HL-60 (cell line): ENCODE measurements around the gene PIP5K1C.

ENCODE experiments used
- DNase-seq, 2 experiments: peaks; one replicate each; pipeline ENCODE4 v3.0.0-alpha.2; 2010 to 2020; ENCODE audit warnings: low read depth in 1 of 2, low spot score in 1 of 2
- H3K27ac ChIP-seq: fragments of 250-450 bp; sonication (Bioruptor Pico); replicated peaks from 2 replicates; pipeline ENCODE4 v1.5.1; 2020; ENCODE audit warnings: mild to moderate bottlenecking, moderate library complexity
- H3K27me3 ChIP-seq: fragments of 250-450 bp; sonication (Bioruptor Pico); 2 replicates; pipeline ENCODE4 v1.5.1; 2021; ENCODE audit warnings: mild to moderate bottlenecking, moderate library complexity; ENCODE audit not compliant: insufficient read depth, poor library complexity, severe bottlenecking
- H3K4me3 ChIP-seq: replicated peaks from 2 replicates; pipeline ENCODE4 v1.5.1; 2011; ENCODE audit warnings: mild to moderate bottlenecking, control low read depth, low read length; ENCODE audit not compliant: insufficient read depth
- GABPA ChIP-seq: IDR thresholded peaks from 2 replicates; pipeline ENCODE4 v1.6.1; 2012; ENCODE audit warnings: low read depth
- POLR2AphosphoS5 ChIP-seq: IDR thresholded peaks from 2 replicates; pipeline ENCODE4 v1.6.1; 2012; ENCODE audit warnings: low read depth
- SPI1 ChIP-seq: IDR thresholded peaks from 2 replicates; pipeline ENCODE4 v1.6.1; 2012; ENCODE audit warnings: low read depth, mild to moderate bottlenecking, borderline replicate concordance
- TF ChIP-seq, protein P1 (sequence below): IDR thresholded peaks from one replicate; pipeline ENCODE4 v1.5.1; 2011; ENCODE audit warnings: low read length, control low read depth, inconsistent platforms; ENCODE audit not compliant: insufficient read depth
- TF ChIP-seq, protein P2 (sequence below): IDR thresholded peaks from 2 replicates; pipeline ENCODE4 v1.6.1; 2012; ENCODE audit warnings: low read depth; ENCODE audit not compliant: insufficient replicate concordance

PIP5K1C gene

DNA sequence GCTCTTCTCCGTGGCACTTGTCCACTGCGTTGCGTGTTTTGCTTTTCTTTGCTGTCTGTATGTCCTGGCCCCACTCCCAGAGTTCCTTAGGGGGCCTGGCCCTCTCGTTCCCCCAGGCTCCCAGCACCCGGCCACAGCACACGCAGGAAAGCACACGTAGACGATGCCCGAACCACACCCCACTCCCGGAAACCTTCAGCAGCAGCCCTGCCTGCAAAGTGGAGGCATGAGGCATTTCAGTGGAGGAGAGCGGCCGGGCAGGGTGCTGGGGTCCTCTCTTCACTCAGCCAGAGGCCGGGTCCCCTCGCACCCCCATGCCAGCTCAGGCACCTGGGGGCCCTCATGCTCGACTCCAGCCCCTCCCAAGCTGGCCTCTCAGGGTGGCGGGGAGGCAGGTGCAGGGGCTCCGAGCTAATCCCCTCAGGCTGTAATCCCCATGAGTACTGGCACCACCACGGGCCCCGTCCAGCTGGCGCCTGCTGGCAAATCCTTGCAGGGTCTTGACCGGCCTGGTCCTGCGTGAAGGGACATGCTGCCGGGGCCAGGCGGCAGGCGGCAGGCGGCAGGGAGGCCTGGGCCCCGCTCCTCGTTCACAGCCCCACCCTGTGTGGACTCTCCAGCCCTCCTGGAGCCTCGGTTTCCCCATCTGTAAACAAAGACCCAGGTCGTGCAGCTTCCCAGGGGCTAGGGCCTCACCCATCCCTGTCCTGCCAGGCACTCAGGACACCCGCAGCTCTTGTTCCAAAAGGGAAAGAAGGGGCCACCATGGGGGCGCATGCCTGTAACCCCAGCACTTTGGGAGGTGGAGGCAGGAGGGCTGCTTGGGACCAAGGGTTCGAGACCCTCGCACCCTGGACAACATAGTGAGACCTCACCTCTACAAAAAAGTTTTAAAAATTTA, 7.0 kb downstream of the PIP5K1C start:
- Histone ChIP-seq H3K27me3 (no peaks in the 10 kb centered on the region), H3K27ac (no peak overlapping the region), H3K4me3 (no peak overlapping the region)
- no peak for TF ChIP-seq SPI1
- TF ChIP-seq GABPA = no peak
- TF ChIP-seq, protein P1, sequence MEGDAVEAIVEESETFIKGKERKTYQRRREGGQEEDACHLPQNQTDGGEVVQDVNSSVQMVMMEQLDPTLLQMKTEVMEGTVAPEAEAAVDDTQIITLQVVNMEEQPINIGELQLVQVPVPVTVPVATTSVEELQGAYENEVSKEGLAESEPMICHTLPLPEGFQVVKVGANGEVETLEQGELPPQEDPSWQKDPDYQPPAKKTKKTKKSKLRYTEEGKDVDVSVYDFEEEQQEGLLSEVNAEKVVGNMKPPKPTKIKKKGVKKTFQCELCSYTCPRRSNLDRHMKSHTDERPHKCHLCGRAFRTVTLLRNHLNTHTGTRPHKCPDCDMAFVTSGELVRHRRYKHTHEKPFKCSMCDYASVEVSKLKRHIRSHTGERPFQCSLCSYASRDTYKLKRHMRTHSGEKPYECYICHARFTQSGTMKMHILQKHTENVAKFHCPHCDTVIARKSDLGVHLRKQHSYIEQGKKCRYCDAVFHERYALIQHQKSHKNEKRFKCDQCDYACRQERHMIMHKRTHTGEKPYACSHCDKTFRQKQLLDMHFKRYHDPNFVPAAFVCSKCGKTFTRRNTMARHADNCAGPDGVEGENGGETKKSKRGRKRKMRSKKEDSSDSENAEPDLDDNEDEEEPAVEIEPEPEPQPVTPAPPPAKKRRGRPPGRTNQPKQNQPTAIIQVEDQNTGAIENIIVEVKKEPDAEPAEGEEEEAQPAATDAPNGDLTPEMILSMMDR = no peak
- DNase-seq = no peak

DNA sequence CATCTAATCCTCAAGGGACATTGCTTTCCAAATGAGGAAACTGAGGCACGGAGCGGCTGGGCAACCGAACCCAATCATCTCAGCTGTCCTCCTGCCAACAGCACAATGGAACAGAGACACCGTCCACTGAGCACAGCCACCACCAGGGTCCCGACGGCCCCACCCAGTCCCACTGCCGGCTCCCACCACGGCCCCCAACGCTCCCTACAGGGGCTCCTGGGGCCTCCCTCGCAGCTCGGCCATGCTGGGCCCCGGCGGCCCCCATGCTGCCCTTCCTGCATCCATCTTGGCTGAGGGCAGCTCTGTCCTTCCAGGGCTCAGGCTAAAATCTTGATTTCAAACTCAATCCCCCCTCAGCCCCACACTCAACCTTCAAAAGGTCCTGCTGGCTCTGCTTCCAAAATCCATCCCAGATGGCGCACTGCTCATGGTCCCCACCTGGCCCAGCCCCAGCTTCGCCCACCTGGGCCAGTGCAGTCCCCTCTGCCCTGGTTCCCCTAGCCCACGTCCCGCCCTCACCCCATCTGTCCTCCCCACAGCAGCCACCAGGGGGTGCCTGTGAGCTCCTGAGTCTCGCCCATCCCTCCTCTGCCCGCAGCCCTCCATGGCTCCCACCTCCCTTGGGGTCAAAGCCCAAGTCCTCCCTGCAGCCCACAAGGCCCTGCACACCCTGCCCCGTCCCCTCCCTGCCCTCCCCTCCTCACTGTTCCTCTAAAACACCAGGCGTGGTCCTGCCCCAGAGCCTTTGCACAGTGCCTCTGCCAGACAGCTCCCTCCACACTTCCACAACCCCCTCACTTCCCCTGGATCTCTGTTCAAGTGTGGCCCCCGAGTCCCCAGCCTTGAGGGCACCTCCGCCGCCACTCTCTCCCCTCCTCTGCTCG, 7.9 kb downstream of the PIP5K1C start:
- no peak overlapping the region for H3K27ac ChIP-seq
- no peak for TF ChIP-seq SPI1
- TF ChIP-seq POLR2AphosphoS5 = no peak
- TF ChIP-seq, protein P2, sequence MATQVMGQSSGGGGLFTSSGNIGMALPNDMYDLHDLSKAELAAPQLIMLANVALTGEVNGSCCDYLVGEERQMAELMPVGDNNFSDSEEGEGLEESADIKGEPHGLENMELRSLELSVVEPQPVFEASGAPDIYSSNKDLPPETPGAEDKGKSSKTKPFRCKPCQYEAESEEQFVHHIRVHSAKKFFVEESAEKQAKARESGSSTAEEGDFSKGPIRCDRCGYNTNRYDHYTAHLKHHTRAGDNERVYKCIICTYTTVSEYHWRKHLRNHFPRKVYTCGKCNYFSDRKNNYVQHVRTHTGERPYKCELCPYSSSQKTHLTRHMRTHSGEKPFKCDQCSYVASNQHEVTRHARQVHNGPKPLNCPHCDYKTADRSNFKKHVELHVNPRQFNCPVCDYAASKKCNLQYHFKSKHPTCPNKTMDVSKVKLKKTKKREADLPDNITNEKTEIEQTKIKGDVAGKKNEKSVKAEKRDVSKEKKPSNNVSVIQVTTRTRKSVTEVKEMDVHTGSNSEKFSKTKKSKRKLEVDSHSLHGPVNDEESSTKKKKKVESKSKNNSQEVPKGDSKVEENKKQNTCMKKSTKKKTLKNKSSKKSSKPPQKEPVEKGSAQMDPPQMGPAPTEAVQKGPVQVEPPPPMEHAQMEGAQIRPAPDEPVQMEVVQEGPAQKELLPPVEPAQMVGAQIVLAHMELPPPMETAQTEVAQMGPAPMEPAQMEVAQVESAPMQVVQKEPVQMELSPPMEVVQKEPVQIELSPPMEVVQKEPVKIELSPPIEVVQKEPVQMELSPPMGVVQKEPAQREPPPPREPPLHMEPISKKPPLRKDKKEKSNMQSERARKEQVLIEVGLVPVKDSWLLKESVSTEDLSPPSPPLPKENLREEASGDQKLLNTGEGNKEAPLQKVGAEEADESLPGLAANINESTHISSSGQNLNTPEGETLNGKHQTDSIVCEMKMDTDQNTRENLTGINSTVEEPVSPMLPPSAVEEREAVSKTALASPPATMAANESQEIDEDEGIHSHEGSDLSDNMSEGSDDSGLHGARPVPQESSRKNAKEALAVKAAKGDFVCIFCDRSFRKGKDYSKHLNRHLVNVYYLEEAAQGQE = no peak
- TF ChIP-seq GABPA = no peak
- TF ChIP-seq, protein P1 = peak; percentile 11
- H3K27me3 ChIP-seq = no peaks in the 10 kb centered on the region
- H3K4me3 ChIP-seq = no peak overlapping the region
- DNase-seq = no peak

DNA sequence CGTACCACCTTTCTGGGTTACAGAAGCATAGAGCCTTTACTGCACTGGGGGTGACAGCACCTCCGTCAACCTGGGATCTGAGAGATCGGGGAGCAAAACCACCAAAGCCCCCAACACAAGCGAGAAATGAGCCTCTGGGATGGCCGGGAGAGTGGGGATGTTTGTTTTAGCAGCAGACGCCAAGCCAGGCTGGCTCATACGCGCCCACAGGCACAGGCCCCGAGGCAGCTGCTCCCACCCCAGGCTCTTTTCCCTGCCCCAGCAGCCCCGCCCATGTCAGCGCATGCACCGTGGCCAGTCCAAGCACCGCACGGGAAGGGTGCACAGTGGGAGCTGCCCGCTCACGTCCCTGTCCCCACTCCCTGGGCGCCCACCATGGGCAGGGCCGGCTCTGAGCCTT, 8.5 kb downstream of the PIP5K1C start:
- TF ChIP-seq, protein P2 = no peak
- TF ChIP-seq GABPA (no peak), SPI1 (no peak), POLR2AphosphoS5 (no peak)
- TF ChIP-seq, protein P1 = no peak
- DNase-seq = no peak

More for the DNA sequence above, 8.5 kb downstream of the PIP5K1C start:
- Histone ChIP-seq H3K27me3 (no peaks in the 10 kb centered on the region), H3K4me3 (no peak overlapping the region), H3K27ac (no peak overlapping the region)
